ENCODE results near the gene PAQR6. TPM values are rescaled to one million over a fixed set of nuclear protein-coding genes. Genes with fewer than 3 reads are reported as not detected.

PAQR6 gene
- total and polyA plus RNA-seq, 10 of the 15 experiments (the other 5 are each of a cell fraction or from before 2014, with no cell fraction given) = 0.42 to 4.5 (median 1.3) TPM

GRCh38 chr1:156212833-156213643, 34.8 kb downstream of the PAQR6 start, which contains the start of gene PMF1 (continued):
- TF ChIP-seq ETV6 (conservative IDR thresholded peaks at IDR 0.05 in 1 of 2, IDR thresholded peaks at IDR 0.05 in 1 of 2; ENCODE audit: borderline replicate concordance in 1 of 2, low read depth in 1 of 2) (no peak), SUPT20H (IDR thresholded peaks at IDR 0.05; ENCODE audit: borderline replicate concordance, control insufficient read depth, low read depth, low read length) (no peak), FOXM1 (IDR thresholded peaks at IDR 0.05; ENCODE audit: low read depth, low read length) (peak; percentile 52; the same call in 1 of the 2 replicates), EED (IDR thresholded peaks at IDR 0.05; ENCODE audit: low read depth) (peak; percentile 70), GATAD2B (conservative IDR thresholded peaks at IDR 0.05; ENCODE audit: low read depth) (no peak; the same call in 1 of the 2 replicates), PML (IDR thresholded peaks at IDR 0.05; ENCODE audit: low read length) (peak; percentile 97), SMAD5 (IDR thresholded peaks at IDR 0.05; ENCODE audit: low read depth) (peak; percentile 63; the same call in 1 of the 2 replicates), SIN3A (IDR thresholded peaks at IDR 0.05; ENCODE audit: low read depth, low read length) (peak; percentile 29; the same call in 1 of the 2 replicates), HSF1 (IDR thresholded peaks at IDR 0.05; ENCODE audit: low read depth, low read length) (no peak), PAX8 (IDR thresholded peaks at IDR 0.05) (0 out of 2 replicates have a peak, but pooled peaks have one; percentile 73), KLF5 (IDR thresholded peaks at IDR 0.05; ENCODE audit: partially characterized antibody) (peak; percentile 56), CEBPB (IDR thresholded peaks at IDR 0.05; ENCODE audit: borderline replicate concordance in 1 of 2, low read depth in 2 of 2, low read length in 2 of 2) (no peak), MAX (IDR thresholded peaks at IDR 0.05; ENCODE audit: low read depth, low read length) (peak; percentile 40; the same call in 1 of the 2 replicates), CEBPZ (IDR thresholded peaks at IDR 0.05; ENCODE audit: low read depth, low read length) (no peak), HDAC6 (IDR thresholded peaks at IDR 0.05; ENCODE audit: unreplicated experiment) (peak; percentile 49), EZH2 (IDR thresholded peaks at IDR 0.05; ENCODE audit: borderline replicate concordance, control insufficient read depth, low read depth, low read length) (no peak), SIX5 (IDR thresholded peaks at IDR 0.05; ENCODE audit: low read depth, low read length, severe bottlenecking) (no peak), HDGF (IDR thresholded peaks at IDR 0.05) (no peak; the same call in 1 of the 2 replicates), HCFC1 (IDR thresholded peaks at IDR 0.05; ENCODE audit: low read length) (peak; percentile 41; the same call in 1 of the 2 replicates), BRCA1 (IDR thresholded peaks at IDR 0.05; ENCODE audit: low read depth, low read length) (peak; percentile 83)
- TF ChIP-seq, protein P1, sequence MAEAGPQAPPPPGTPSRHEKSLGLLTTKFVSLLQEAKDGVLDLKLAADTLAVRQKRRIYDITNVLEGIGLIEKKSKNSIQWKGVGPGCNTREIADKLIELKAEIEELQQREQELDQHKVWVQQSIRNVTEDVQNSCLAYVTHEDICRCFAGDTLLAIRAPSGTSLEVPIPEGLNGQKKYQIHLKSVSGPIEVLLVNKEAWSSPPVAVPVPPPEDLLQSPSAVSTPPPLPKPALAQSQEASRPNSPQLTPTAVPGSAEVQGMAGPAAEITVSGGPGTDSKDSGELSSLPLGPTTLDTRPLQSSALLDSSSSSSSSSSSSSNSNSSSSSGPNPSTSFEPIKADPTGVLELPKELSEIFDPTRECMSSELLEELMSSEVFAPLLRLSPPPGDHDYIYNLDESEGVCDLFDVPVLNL (IDR thresholded peaks at IDR 0.05; ENCODE audit: low read depth, low read length) = no peak

Data from GM12878 (cell line).